Trophoblast cell (in vitro differentiated cells and primary cell): Measurements from ENCODE around the gene EIF3A.

Experiments
- DNase-seq, 2 donors: peaks; one replicate each; pipeline ENCODE4 v3.0.0-alpha.2; 2016
- H2AFZ ChIP-seq: 2 replicates; pipeline ENCODE4 v1.6.1; 2013; ENCODE audit warnings: low read length, moderate library complexity, mild to moderate bottlenecking; ENCODE audit not compliant: insufficient read depth, poor library complexity
- H2AK5ac ChIP-seq: 2 replicates; pipeline ENCODE4 v1.6.1; 2013; ENCODE audit warnings: mild to moderate bottlenecking, low read length
- H2BK120ac ChIP-seq: 2 replicates; pipeline ENCODE4 v1.6.1; 2013; ENCODE audit warnings: low read length, mild to moderate bottlenecking, moderate library complexity; ENCODE audit not compliant: insufficient read depth, poor library complexity
- H2BK12ac ChIP-seq: 2 replicates; pipeline ENCODE4 v1.6.1; 2013; ENCODE audit warnings: mild to moderate bottlenecking, low read length, moderate library complexity
- H2BK5ac ChIP-seq: 2 replicates; pipeline ENCODE4 v1.6.1; 2013; ENCODE audit warnings: low read length, low read depth, moderate library complexity, mild to moderate bottlenecking; ENCODE audit not compliant: poor library complexity
- H3K14ac ChIP-seq: 2 replicates; pipeline ENCODE4 v1.6.1; 2013; ENCODE audit warnings: mild to moderate bottlenecking, low read length
- H3K18ac ChIP-seq: 2 replicates; pipeline ENCODE4 v1.6.1; 2013; ENCODE audit warnings: mild to moderate bottlenecking, low read length
- H3K23ac ChIP-seq: 2 replicates; pipeline ENCODE4 v1.6.1; 2013; ENCODE audit warnings: low read length
- H3K27ac ChIP-seq: 2 replicates; pipeline ENCODE4 v1.5.1; 2013; ENCODE audit warnings: low read depth, mild to moderate bottlenecking, inconsistent platforms, low read length, moderate library complexity
- H3K27me3 ChIP-seq: 2 replicates; pipeline ENCODE4 v1.6.1; 2013; ENCODE audit warnings: inconsistent platforms, mild to moderate bottlenecking, low read length, moderate library complexity; ENCODE audit not compliant: insufficient read depth
- H3K36me3 ChIP-seq, 2 experiments: 1 replicate in 1 of 2; 2 replicates in 1 of 2; pipeline ENCODE4 v1.6.1; 2013; ENCODE audit warnings: low read length in 2 of 2, mild to moderate bottlenecking in 2 of 2, moderate library complexity in 1 of 2; ENCODE audit not compliant: insufficient read depth in 2 of 2, control insufficient read depth in 1 of 2
- H3K4ac ChIP-seq: 2 replicates; pipeline ENCODE4 v1.6.1; 2013; ENCODE audit warnings: low read depth, mild to moderate bottlenecking, low read length, moderate library complexity
- H3K4me1 ChIP-seq, 2 experiments: 1 replicate in 1 of 2; 2 replicates in 1 of 2; pipeline ENCODE4 v1.6.1; 2013; ENCODE audit warnings: low read length in 2 of 2, mild to moderate bottlenecking in 2 of 2, moderate library complexity in 1 of 2; ENCODE audit not compliant: insufficient read depth in 2 of 2, control insufficient read depth in 1 of 2
- H3K4me2 ChIP-seq: 2 replicates; pipeline ENCODE4 v1.6.1; 2013; ENCODE audit warnings: inconsistent platforms, mild to moderate bottlenecking, low read length, moderate library complexity
- H3K4me3 ChIP-seq: 2 replicates; pipeline ENCODE4 v1.5.1; 2013; ENCODE audit warnings: mild to moderate bottlenecking, low read depth, low read length, inconsistent platforms
- H3K79me1 ChIP-seq: one replicate; pipeline ENCODE4 v1.6.1; 2013; ENCODE audit warnings: low read length
- H3K79me2 ChIP-seq: 2 replicates; pipeline ENCODE4 v1.6.1; 2013; ENCODE audit warnings: low read length, mild to moderate bottlenecking; ENCODE audit not compliant: control insufficient read depth, insufficient read depth, poor library complexity
- H3K9ac ChIP-seq: 2 replicates; pipeline ENCODE4 v1.6.1; 2013; ENCODE audit warnings: mild to moderate bottlenecking, low read length
- H3K9me3 ChIP-seq: 2 replicates; pipeline ENCODE4 v1.6.1; 2013; ENCODE audit warnings: low read depth, mild to moderate bottlenecking, control low read depth, inconsistent platforms, low read length; ENCODE audit not compliant: insufficient read depth
- H4K12ac ChIP-seq: 2 replicates; pipeline ENCODE4 v1.6.1; 2013; ENCODE audit warnings: low read depth, mild to moderate bottlenecking, low read length, moderate library complexity
- H4K8ac ChIP-seq: 2 replicates; pipeline ENCODE4 v1.6.1; 2013; ENCODE audit warnings: low read depth, mild to moderate bottlenecking, low read length, moderate library complexity
- H4K91ac ChIP-seq: one replicate; pipeline ENCODE4 v1.6.1; 2013; ENCODE audit warnings: low read depth, mild to moderate bottlenecking, low read length, moderate library complexity
- WGBS: extraction: QIAGEN DNeasy Blood & Tissue Kit; methylation state at CpG from one replicate; pipeline ENCODE4 v1.1.7; 2013; ENCODE audit warnings: missing lambda C conversion rate; ENCODE audit not compliant: insufficient read length, insufficient coverage; ENCODE audit errors: extremely low coverage; 5-methylcytosine and 5-hydroxymethylcytosine counted together

EIF3A gene

DNA sequence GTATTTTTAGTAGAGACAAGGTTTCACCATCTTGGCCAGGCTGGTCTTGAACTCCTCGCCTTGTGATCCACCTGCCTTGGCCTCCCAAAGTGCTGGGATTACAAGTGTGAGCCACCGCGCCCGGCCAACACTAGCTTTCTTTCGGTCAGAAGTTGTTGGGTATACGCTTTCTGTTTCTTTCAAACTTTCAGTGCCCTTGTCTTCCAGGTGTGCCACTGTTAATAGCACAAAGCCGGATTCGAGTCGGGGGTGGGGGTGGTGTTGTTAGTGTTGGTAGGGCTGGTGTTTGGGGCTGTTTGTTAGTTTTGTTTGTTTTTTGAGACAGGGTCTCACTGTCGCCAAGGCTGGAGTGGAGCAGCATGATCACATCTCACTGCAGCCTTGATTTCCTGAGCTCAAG lies 84.9 kb downstream of the EIF3A start:
- Histone ChIP-seq H2BK12ac (no peak overlapping the region), H3K18ac (no peak overlapping the region), H3K9me3 (no peaks in the 10 kb centered on the region), H3K27me3 (no peaks in the 10 kb centered on the region), H4K91ac (no peak overlapping the region), H3K27ac (no peak overlapping the region), H4K8ac (no peak overlapping the region), H4K12ac (no peak overlapping the region), H3K4me3 (no peak overlapping the region), H3K79me1 (no peaks in the 10 kb centered on the region), H2AK5ac (no peak overlapping the region), H3K14ac (no peak overlapping the region), H3K36me3 (no peaks in the 10 kb centered on the region), H3K23ac (no peak overlapping the region), H3K9ac (no peak overlapping the region), H3K4ac (no peak overlapping the region), H3K79me2 (no peaks in the 10 kb centered on the region), H2BK5ac (no peak overlapping the region), H2BK120ac (no peak overlapping the region), H2AFZ (no peak overlapping the region), H3K4me1 (no peaks in the 10 kb centered on the region), H3K4me2 (no peak overlapping the region)
- no peak for DNase-seq
- WGBS, result no CpG with 5 or more reads among the region's 10 CpGs

GRCh38 chr10:118994321-118994720 lies 86.3 kb downstream of the EIF3A start:
- no CpG with 5 or more reads among the region's 2 CpGs for WGBS
- no peak overlapping the region for H2BK12ac ChIP-seq
- H2BK5ac ChIP-seq, result no peak overlapping the region
- H3K9me3 ChIP-seq, result no peaks in the 10 kb centered on the region
- no peak overlapping the region for H3K18ac ChIP-seq
- no peak overlapping the region for H2AK5ac ChIP-seq
- H3K79me1 ChIP-seq, result no peaks in the 10 kb centered on the region
- no peak overlapping the region for H3K9ac ChIP-seq
- no peak overlapping the region for H4K8ac ChIP-seq
- H3K36me3 ChIP-seq, result no peaks in the 10 kb centered on the region
- no peaks in the 10 kb centered on the region for H3K79me2 ChIP-seq
- H3K27me3 ChIP-seq, result no peaks in the 10 kb centered on the region
- H2AFZ ChIP-seq, result no peak overlapping the region
- H3K4ac ChIP-seq, result no peak overlapping the region
- no peak overlapping the region for H3K27ac ChIP-seq
- no peak overlapping the region for H4K91ac ChIP-seq
- DNase-seq, result no peak
- H3K4me2 ChIP-seq, result no peak overlapping the region
- no peak overlapping the region for H4K12ac ChIP-seq
- H3K14ac ChIP-seq, result no peak overlapping the region
- no peak overlapping the region for H3K23ac ChIP-seq
- H3K4me1 ChIP-seq, result no peaks in the 10 kb centered on the region
- no peak overlapping the region for H3K4me3 ChIP-seq
- H2BK120ac ChIP-seq, result no peak overlapping the region

DNA sequence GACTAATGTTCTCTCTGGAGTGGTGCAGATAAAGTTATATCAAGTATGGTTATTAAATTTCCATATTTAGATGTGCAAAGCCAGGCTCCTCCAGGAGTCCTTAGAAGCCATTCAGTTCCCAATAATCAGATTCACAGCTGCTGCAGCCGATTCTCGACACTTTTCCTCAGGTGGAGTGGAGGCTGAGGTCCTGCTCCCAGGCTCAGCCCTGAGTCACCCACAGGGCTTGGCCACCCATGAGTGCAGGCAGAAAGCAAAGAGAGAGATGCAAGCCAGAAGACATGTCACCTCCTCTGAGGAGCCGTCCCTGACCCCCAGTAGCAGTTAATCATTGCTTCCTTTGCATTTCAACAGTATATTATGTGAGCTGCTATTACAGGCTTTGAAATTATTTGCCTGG lies 87.4 kb downstream of the EIF3A start:
- H3K79me1 ChIP-seq, result no peaks in the 10 kb centered on the region
- no peaks in the 10 kb centered on the region for H3K4me1 ChIP-seq
- no peak overlapping the region for H3K4ac ChIP-seq
- H3K36me3 ChIP-seq, result no peaks in the 10 kb centered on the region
- no peak overlapping the region for H3K23ac ChIP-seq
- H4K8ac ChIP-seq, result no peak overlapping the region
- no peak overlapping the region for H2AK5ac ChIP-seq
- H2BK12ac ChIP-seq, result no peak overlapping the region
- H3K4me2 ChIP-seq, result no peak overlapping the region
- no peak overlapping the region for H3K27ac ChIP-seq
- no peaks in the 10 kb centered on the region for H3K27me3 ChIP-seq
- no peak overlapping the region for H3K14ac ChIP-seq
- H4K91ac ChIP-seq, result no peak overlapping the region
- no peak overlapping the region for H4K12ac ChIP-seq
- H3K18ac ChIP-seq, result no peak overlapping the region
- no peak for DNase-seq
- no peak overlapping the region for H3K9ac ChIP-seq
- H3K79me2 ChIP-seq, result no peaks in the 10 kb centered on the region
- H2BK5ac ChIP-seq, result no peak overlapping the region
- no peak overlapping the region for H3K4me3 ChIP-seq
- no peak overlapping the region for H2BK120ac ChIP-seq
- H2AFZ ChIP-seq, result no peak overlapping the region
- H3K9me3 ChIP-seq, result no peaks in the 10 kb centered on the region
- no CpG with 5 or more reads among the region's 3 CpGs for WGBS

DNA sequence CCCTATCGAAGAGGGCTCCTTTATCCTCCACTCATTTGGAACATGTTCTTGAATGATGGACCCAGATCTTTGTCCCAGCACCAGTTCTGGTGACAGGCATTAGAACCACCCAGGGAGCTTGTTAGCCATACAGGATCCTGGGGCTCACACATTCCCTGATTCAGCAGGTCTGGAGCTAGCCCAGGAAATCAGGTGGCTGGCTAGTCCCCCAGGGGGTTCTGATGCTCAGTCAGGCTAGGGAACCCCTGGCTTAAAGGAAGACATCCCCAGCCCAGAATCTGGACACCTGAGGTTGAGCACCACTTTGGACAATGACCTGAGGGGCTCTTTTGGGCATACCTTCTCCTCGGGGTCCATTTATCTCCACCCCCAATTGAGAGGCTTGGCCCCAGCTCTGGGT lies 88.1 kb downstream of the EIF3A start:
- Histone ChIP-seq H3K27me3 (no peaks in the 10 kb centered on the region), H2AFZ (no peak overlapping the region), H3K79me2 (no peaks in the 10 kb centered on the region), H3K79me1 (no peaks in the 10 kb centered on the region), H2BK12ac (no peak overlapping the region), H3K4me3 (no peak overlapping the region), H2AK5ac (no peak overlapping the region), H3K4me1 (no peaks in the 10 kb centered on the region), H3K23ac (no peak overlapping the region), H3K18ac (no peak overlapping the region), H3K36me3 (no peaks in the 10 kb centered on the region), H3K4ac (no peak overlapping the region), H2BK120ac (no peak overlapping the region), H2BK5ac (no peak overlapping the region), H3K27ac (no peak overlapping the region), H4K91ac (no peak overlapping the region), H3K9ac (no peak overlapping the region), H3K4me2 (no peak overlapping the region), H4K12ac (no peak overlapping the region), H3K9me3 (no peaks in the 10 kb centered on the region), H3K14ac (no peak overlapping the region), H4K8ac (no peak overlapping the region)
- no CpG with 5 or more reads among the region's 2 CpGs for WGBS
- DNase-seq, result no peak
